Calu3 (cell line): ENCODE measurements around the gene CDH11. TPM values are rescaled to one million over a fixed set of nuclear protein-coding genes. Genes with fewer than 3 reads are reported as not detected.

Source experiments
- BruUV-seq: library from RNA; stranded (reverse); fragments of 400-500 nt; replicated peaks from 2 replicates; lab custom pipeline; 2021; lab: Mats Ljungman, UMichigan
- CTCF ChIA-PET: fragments of 300-600 bp; sonication (Branson Sonifier 250); formaldehyde crosslinking; loops from one replicate; lab custom pipeline; 2022; ENCODE audit warnings: antibody characterized with exemption; lab: Charles Lee
- DNase-seq: peaks from one replicate; pipeline ENCODE4 v3.0.0; 2022
- H3K27ac Mint-ChIP-seq: one replicate; pipeline ENCODE4 v1.8.0; 2022; ENCODE audit warnings: mixed read lengths; ENCODE audit not compliant: unreplicated experiment
- H3K27me3 Mint-ChIP-seq: one replicate; pipeline ENCODE4 v1.8.0; 2022; ENCODE audit warnings: mixed read lengths; ENCODE audit not compliant: unreplicated experiment
- H3K36me3 Mint-ChIP-seq: one replicate; pipeline ENCODE4 v1.8.0; 2022; ENCODE audit warnings: mild to moderate bottlenecking, moderate library complexity, mixed read lengths; ENCODE audit not compliant: insufficient read depth, unreplicated experiment
- H3K4me1 Mint-ChIP-seq: one replicate; pipeline ENCODE4 v1.8.0; 2022; ENCODE audit warnings: mild to moderate bottlenecking, low read depth, mixed read lengths; ENCODE audit not compliant: unreplicated experiment
- H3K4me3 Mint-ChIP-seq: one replicate; pipeline ENCODE4 v1.8.0; 2022; ENCODE audit warnings: mild to moderate bottlenecking, low read depth, moderate library complexity, mixed read lengths; ENCODE audit not compliant: unreplicated experiment
- H3K9me3 Mint-ChIP-seq: one replicate; pipeline ENCODE4 v1.8.0; 2022; ENCODE audit warnings: low read depth, mixed read lengths; ENCODE audit not compliant: unreplicated experiment
- CTCF ChIP-seq: fragments of 200-600 bp; IDR thresholded peaks from one replicate; pipeline ENCODE4 v1.8.0; 2022; ENCODE audit warnings: antibody characterized with exemption; ENCODE audit not compliant: unreplicated experiment
- intact Hi-C: fragments of 100-400 bp; cut with micrococcal nuclease; formaldehyde crosslinking; loops from one replicate; pipeline ENCODE4 v1.10.0; 2022; ENCODE audit not compliant: unreplicated experiment
- total RNA-seq: library from RNA; stranded (reverse); gene quantifications from 2 replicates; pipeline ENCODE4 v1.2.3, GENCODE V29; 2022

Gene CDH11
- total RNA-seq, 1 experiment from 2014 or later, result not detected

GRCh38 chr16:64969221-64969620 is 152.6 kb downstream of the CDH11 start:
- peaks cover 4% of the 10 kb centered on the region for H3K9me3 Mint-ChIP-seq
- intact Hi-C loops, result no loop called here
- CTCF ChIA-PET, result no interaction called here
- no peaks in the 10 kb centered on the region for H3K4me1 Mint-ChIP-seq
- DNase-seq, result no peak
- H3K4me3 Mint-ChIP-seq, result no peak overlapping the region
- no peaks in the 10 kb centered on the region for H3K27me3 Mint-ChIP-seq
- TF ChIP-seq CTCF, result no peak
- no peak overlapping the region for H3K27ac Mint-ChIP-seq
- no peaks in the 10 kb centered on the region for H3K36me3 Mint-ChIP-seq
- no TSS peak for BruUV-seq

DNA sequence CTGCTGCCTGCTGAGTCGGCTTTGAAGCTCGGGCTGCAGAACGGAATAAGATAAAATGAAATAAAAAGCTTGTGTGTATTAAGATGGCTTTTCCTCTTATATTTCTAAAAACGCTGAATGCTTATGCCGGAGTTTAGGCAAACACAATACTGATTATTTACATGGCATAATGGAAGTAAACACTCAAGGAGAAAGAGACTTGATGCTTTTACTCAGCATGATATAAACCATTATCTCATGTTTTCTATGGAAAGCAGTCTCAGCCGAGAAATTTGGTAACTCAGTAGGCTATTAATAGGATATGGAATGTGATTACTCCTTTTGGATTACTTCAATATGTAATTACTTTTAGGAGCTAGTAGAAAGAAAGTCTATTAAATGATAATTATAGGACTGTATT is 153.3 kb downstream of the CDH11 start:
- intact Hi-C loops, result no loop called here
- Mint-ChIP-seq H3K27me3 (no peaks in the 10 kb centered on the region), H3K4me3 (no peak overlapping the region), H3K27ac (no peak overlapping the region), H3K36me3 (no peaks in the 10 kb centered on the region), H3K4me1 (no peaks in the 10 kb centered on the region), H3K9me3 (peaks cover 6% of the 10 kb centered on the region)
- no peak for DNase-seq
- no TSS peak for BruUV-seq
- CTCF ChIA-PET, result no interaction called here
- TF ChIP-seq CTCF, result no peak

- no TSS peak for BruUV-seq
- DNase-seq, result no peak
- CTCF ChIA-PET, result no interaction called here
- no peak for TF ChIP-seq CTCF
- Mint-ChIP-seq H3K27me3 (no peaks in the 10 kb centered on the region), H3K4me3 (no peak overlapping the region), H3K27ac (no peak overlapping the region), H3K36me3 (no peaks in the 10 kb centered on the region), H3K9me3 (peaks cover 18% of the 10 kb centered on the region), H3K4me1 (no peaks in the 10 kb centered on the region)
- intact Hi-C loops, result no loop called here
These were observed 157.7 kb downstream of the CDH11 start for GRCh38 chr16:64964126-64964540.

DNA sequence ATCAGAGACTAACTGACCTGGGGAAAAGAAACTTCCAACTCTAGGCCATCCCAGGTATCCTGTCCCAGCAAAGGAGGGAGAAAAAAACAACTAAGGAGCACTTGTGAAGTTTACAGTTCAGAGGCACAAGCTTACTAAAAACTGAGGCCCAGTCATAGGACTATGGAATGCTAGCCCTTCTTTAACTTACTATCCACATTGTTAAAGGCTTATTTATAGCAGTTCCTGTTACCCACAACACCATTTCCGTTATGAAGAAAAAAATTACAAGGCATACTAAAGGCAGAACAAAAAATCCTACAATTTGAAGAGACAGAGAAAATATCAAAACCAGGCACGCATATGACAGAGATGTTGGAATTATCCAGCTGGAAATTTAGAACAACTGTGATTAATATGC is 159.1 kb downstream of the CDH11 start:
- CTCF ChIA-PET, result no interaction called here
- DNase-seq, result no peak
- intact Hi-C loops, result no loop called here
- Mint-ChIP-seq H3K36me3 (no peaks in the 10 kb centered on the region), H3K4me3 (no peak overlapping the region), H3K9me3 (peaks cover 16% of the 10 kb centered on the region), H3K27ac (no peak overlapping the region), H3K4me1 (no peaks in the 10 kb centered on the region), H3K27me3 (no peaks in the 10 kb centered on the region)
- no TSS peak for BruUV-seq
- TF ChIP-seq CTCF, result no peak
